ENCODE results near the gene TSPAN13. TPM values are rescaled to one million over a fixed set of nuclear protein-coding genes. Genes with fewer than 3 reads are reported as not detected.

Gene TSPAN13
- total and polyA plus RNA-seq, 2 of the 8 experiments (the other 6 are each of a cell fraction or from before 2014, with no cell fraction given) = 15.3 to 28.1 TPM

GRCh38 chr7:16804674-16805439 is 51.3 kb downstream of the TSPAN13 start, which contains the start of gene AGR2 (continued):
- TF ChIP-seq, protein P1, sequence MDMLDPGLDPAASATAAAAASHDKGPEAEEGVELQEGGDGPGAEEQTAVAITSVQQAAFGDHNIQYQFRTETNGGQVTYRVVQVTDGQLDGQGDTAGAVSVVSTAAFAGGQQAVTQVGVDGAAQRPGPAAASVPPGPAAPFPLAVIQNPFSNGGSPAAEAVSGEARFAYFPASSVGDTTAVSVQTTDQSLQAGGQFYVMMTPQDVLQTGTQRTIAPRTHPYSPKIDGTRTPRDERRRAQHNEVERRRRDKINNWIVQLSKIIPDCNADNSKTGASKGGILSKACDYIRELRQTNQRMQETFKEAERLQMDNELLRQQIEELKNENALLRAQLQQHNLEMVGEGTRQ (IDR thresholded peaks at IDR 0.05; ENCODE audit: low read length) = no peak
- TF ChIP-seq, protein P2, sequence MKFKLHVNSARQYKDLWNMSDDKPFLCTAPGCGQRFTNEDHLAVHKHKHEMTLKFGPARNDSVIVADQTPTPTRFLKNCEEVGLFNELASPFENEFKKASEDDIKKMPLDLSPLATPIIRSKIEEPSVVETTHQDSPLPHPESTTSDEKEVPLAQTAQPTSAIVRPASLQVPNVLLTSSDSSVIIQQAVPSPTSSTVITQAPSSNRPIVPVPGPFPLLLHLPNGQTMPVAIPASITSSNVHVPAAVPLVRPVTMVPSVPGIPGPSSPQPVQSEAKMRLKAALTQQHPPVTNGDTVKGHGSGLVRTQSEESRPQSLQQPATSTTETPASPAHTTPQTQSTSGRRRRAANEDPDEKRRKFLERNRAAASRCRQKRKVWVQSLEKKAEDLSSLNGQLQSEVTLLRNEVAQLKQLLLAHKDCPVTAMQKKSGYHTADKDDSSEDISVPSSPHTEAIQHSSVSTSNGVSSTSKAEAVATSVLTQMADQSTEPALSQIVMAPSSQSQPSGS (IDR thresholded peaks at IDR 0.05; ENCODE audit: low read length) = no peak
